Small intestine (tissue), 7 donors: Measurements from ENCODE around the gene IFIH1. TPM values are rescaled to one million over a fixed set of nuclear protein-coding genes. Genes with fewer than 3 reads are reported as not detected.

Experiments used
- DNase-seq, 2 donors: peaks; one replicate each; pipeline versions ENCODE4 v3.0.0 to v3.0.0-alpha.2; 2013
- FAIRE-seq: peaks from 2 replicates; lab custom pipeline; 2012; peaks lifted over from hg19 to GRCh38; lab: Jason Lieb, UNC
- H3K27ac ChIP-seq, 3 donors: one replicate each; pipeline ENCODE4 v1.5.1; 2013; ENCODE audit warnings: low read length in 2 of 3, mild to moderate bottlenecking in 2 of 3, control low read depth in 1 of 3, inconsistent platforms in 1 of 3, low read depth in 1 of 3, moderate library complexity in 1 of 3
- H3K27me3 ChIP-seq, 3 donors: one replicate each; pipeline ENCODE4 v1.6.1; 2013; ENCODE audit warnings: low read length in 3 of 3, inconsistent platforms in 1 of 3; ENCODE audit not compliant: control insufficient read depth in 3 of 3, insufficient read depth in 3 of 3
- H3K36me3 ChIP-seq, 3 donors: one replicate each; pipeline ENCODE4 v1.6.1; 2013; ENCODE audit warnings: low read length in 3 of 3, inconsistent platforms in 1 of 3, low read depth in 1 of 3, mild to moderate bottlenecking in 1 of 3, moderate library complexity in 1 of 3; ENCODE audit not compliant: control insufficient read depth in 3 of 3, insufficient read depth in 2 of 3
- H3K4me1 ChIP-seq, 3 donors: one replicate each; pipeline ENCODE4 v1.6.1; 2013; ENCODE audit warnings: low read length in 2 of 3, inconsistent platforms in 1 of 3, low read depth in 1 of 3, mild to moderate bottlenecking in 1 of 3, moderate library complexity in 1 of 3; ENCODE audit not compliant: control insufficient read depth in 3 of 3, insufficient read depth in 2 of 3
- H3K4me3 ChIP-seq, 3 donors: one replicate each; pipeline ENCODE4 v1.5.1; 2013; ENCODE audit warnings: low read length in 3 of 3, control low read depth in 1 of 3, inconsistent platforms in 1 of 3, low read depth in 1 of 3, mild to moderate bottlenecking in 1 of 3, moderate library complexity in 1 of 3
- H3K9me3 ChIP-seq, 2 donors: one replicate each; pipeline ENCODE4 v1.6.1; 2013; ENCODE audit warnings: low read depth in 1 of 2, low read length in 1 of 2; ENCODE audit not compliant: control insufficient read depth in 2 of 2, insufficient read depth in 1 of 2
- WGBS, 3 donors: extraction: QIAGEN DNeasy Blood & Tissue Kit; methylation state at CpG; one replicate each; pipeline ENCODE4 v1.1.7; 2013; 5-methylcytosine and 5-hydroxymethylcytosine counted together
- polyA plus RNA-seq, 4 donors: library from polyadenylated mRNA; stranded (reverse) in 3 of 4; unstranded in 1 of 4; fragments of 200-250 nt in 3 of 4; fragments of 120-200 nt in 1 of 4; gene quantifications; one replicate each; pipeline versions ENCODE4 v1.2.1 to v1.2.3, GENCODE V29; 2013
- donor health status: healthy with polysubstance abuse.
- donor health status: control.
- donor health status: control.
- donor health status: Bipolar disorder and iron deficiency.
- donor health status: healthy.

IFIH1 gene
- polyA plus RNA-seq, 4 donors, result 11.9 to 20.8 (median 18.6) TPM

DNA sequence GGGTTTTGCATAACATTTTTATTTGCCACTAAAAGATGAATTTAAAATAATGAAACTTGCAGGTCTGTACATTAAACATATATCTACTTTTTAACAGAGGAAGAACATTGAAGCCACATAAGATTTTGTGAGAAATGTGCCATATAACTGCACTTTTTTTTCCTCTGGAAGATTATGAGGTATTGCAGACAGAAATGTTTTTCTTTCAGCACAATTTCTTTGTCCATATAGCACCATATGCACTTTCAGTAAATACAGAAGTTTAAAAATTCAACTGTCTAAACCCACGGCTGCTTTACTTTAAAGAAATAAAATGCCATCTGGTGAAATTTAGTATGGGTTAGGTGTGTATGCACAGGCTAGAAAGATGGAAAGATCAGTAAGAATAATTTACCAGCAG, 74.8 kb downstream of the IFIH1 start:
- Histone ChIP-seq H3K9me3 (no peaks in the 10 kb centered on the region), H3K4me3 (no peak overlapping the region), H3K27ac (no peak overlapping the region), H3K4me1 (no peaks in the 10 kb centered on the region), H3K27me3 (peaks cover 0 to 8% (median 0%) of the 10 kb centered on the region in 3 donors), H3K36me3 (no peaks in the 10 kb centered on the region)
- 80 to 87% (median 84%) methylated on average over 1 of the region's 1 CpG for WGBS, 3 donors
- FAIRE-seq (no peak), DNase-seq (no peak)

DNA sequence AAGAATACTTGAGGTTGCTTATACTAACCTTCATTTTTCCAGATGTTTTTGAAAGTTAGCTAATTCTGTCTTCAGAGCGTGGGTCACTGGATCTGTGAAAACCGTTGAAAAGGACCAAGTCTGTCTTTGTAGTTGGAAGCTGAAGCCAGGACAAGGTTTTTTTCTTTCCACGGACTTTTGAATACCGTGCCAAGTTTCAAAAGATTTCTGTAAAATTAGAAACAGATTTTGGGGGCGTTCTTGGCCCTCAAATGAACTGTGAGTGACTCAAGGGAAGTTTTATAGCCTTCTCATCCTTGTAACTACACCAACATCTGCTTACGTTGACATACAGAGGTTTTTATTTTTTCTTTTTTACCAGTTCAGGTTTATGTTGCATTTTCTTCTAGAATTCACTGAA, 75.2 kb downstream of the IFIH1 start, which contains the start of gene FAP:
TSS of gene FAP (minus strand) at position 152 of the 400 bp plus-strand sequence. CDS start at position 34, 118 bp downstream.
- no peak for FAIRE-seq
- DNase-seq, result no peak
- Histone ChIP-seq H3K4me1 (no peaks in the 10 kb centered on the region), H3K27me3 (peaks cover 0 to 8% (median 0%) of the 10 kb centered on the region in 3 donors), H3K4me3 (no peak within 1 kb of the TSS), H3K36me3 (no peaks in the 10 kb centered on the region), H3K9me3 (no peaks in the 10 kb centered on the region), H3K27ac (peak within 1 kb of the TSS in 1 of 3 donors; percentile 2)
- WGBS, 3 donors, result 54 to 75% (median 74%) methylated on average over 6 of the region's 6 CpGs

DNA sequence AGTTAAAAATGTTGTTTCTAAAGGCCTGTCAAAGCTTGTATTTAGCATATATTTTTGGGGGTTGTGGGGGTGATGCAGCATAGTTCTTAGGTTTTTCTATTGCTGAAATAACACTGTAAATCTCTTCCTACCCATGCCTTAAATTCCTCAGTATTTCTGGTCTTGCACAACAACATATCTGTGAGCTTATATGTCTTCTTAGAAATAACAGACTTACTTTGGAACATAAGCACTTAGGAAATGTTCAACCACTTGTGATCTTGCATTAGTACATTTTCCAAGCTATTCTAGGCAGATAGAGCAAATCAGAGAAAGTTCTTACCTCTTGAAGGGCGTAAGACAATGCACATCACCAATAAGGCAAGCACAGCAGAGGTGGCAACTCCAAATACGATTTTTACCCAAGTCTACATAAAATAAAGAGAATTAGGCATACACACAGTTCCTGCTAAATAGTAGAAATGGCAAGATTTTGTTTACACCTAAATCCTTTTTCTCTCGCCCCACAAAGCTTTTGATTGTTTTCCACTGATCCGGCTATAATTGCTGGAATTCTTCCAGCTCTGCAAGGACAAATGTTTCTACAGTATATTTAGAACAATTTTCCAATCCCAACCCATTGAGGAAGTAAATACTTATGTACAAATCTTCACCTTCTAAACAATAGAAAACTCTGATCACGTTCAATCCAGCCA, 75.8 kb downstream of the IFIH1 start:
- DNase-seq, result no peak
- no peaks in the 10 kb centered on the region for H3K4me1 ChIP-seq
- no peaks in the 10 kb centered on the region for H3K36me3 ChIP-seq
- 55 to 69% (median 68%) methylated on average over 5 of the region's 5 CpGs for WGBS, 3 donors
- FAIRE-seq, result no peak
- no peaks in the 10 kb centered on the region for H3K9me3 ChIP-seq
- no peak overlapping the region for H3K27ac ChIP-seq
- H3K27me3 ChIP-seq, result peaks cover 0 to 8% (median 0%) of the 10 kb centered on the region in 3 donors
- H3K4me3 ChIP-seq, result no peak overlapping the region

DNA sequence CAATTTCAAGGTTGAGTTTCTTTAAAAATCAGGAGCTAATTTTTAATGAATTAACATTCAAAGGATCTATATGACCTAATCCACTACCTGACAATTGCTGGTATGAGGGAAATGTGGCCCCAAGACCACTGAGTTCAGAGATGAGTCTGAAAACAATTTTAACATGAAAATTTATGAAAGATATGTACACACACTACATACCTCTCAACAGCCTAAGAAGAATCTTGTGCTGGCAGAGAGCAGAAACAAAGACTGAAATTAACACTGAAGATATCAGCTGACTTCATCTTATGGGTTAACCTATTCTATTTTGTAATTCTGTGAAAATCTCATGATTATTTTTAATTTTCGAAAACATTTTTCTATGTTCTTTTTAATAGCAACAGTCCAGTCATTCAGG, 76.9 kb downstream of the IFIH1 start:
- 86 to 90% (median 89%) methylated on average over 1 of the region's 1 CpG for WGBS, 3 donors
- no peaks in the 10 kb centered on the region for H3K9me3 ChIP-seq
- DNase-seq, result no peak
- H3K36me3 ChIP-seq, result no peaks in the 10 kb centered on the region
- H3K4me3 ChIP-seq, result no peak overlapping the region
- H3K27me3 ChIP-seq, result peaks cover 0 to 8% (median 0%) of the 10 kb centered on the region in 3 donors
- H3K4me1 ChIP-seq, result no peaks in the 10 kb centered on the region
- no peak overlapping the region for H3K27ac ChIP-seq
- no peak for FAIRE-seq

DNA sequence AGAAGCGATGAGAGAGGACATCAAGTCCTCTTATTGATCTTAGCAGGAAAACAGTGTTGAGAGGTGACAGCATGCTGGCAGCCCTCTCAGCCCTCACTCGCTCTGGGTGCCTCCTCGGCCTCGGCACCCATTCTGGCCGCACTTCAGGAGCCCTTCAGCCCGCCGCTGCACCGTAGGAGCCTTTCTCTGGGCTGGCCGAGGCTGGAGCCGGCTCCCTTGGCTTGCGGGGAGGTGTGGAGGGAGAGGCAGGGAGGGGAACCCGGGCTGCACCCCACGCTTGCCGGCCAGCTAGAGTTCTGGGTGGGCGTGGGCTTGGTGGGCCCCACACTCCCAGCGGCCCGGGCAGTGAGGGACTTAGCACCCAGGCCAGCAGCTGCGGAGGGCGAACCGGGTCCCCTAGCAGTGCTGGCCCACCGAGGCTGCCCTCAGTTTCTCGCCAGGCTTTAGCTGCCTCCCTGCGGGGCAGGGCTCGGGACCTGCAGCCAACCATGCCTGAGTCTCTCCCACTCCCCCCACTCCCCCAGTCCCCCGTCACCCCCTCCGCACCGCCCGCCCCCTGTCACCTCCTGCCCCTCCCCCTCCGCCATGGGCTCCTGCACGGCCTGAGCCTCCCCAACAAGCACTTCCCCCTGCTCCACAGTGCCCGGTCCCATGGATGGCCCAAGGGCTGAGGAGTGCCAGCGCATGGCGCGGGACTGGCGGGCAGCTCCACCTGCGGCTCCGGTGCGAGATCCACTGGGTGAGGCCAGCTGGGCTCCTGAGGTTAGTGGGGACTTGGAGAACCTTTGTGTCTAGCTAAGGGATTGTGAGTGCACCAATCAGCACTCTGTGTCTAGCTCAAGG, 83.6 kb downstream of the IFIH1 start:
- no peak for FAIRE-seq
- H3K4me1 ChIP-seq, result no peaks in the 10 kb centered on the region
- H3K9me3 ChIP-seq, result peaks cover 0 to 7% of the 10 kb centered on the region in 2 donors
- peaks cover 0 to 4% (median 2%) of the 10 kb centered on the region in 3 donors for H3K27me3 ChIP-seq
- WGBS, 3 donors, result 93 to 98% (median 97%) methylated on average over 31 to 38 of the region's 38 CpGs
- no peaks in the 10 kb centered on the region for H3K36me3 ChIP-seq
- H3K4me3 ChIP-seq, result no peak overlapping the region
- no peak for DNase-seq
- H3K27ac ChIP-seq, result no peak overlapping the region

DNA sequence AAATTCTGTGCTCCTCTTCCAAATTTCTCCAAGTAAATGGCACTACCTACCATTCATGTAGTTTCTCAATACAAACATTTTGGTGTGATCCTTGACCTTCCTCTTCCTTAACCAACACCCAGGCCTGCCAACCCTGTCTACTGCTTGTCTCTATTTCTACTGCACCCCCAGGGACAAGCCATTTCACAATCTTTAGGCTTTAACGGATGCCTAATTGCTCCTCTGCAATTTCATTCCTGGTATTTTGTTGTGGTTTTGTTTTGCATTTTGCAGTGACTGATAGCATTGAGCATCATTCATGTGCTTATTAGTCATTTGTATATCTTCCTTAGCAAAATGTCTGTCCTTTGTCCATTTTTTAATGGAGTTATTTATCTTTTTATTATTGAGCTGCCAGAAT, 85.3 kb downstream of the IFIH1 start:
- FAIRE-seq (no peak), DNase-seq (no peak)
- WGBS, 3 donors, result 56 to 76% (median 70%) methylated on average over 1 of the region's 1 CpG
- Histone ChIP-seq H3K27me3 (peaks cover 0 to 4% (median 2%) of the 10 kb centered on the region in 3 donors), H3K9me3 (peaks cover 0 to 7% of the 10 kb centered on the region in 2 donors), H3K27ac (no peak overlapping the region), H3K36me3 (no peaks in the 10 kb centered on the region), H3K4me1 (no peaks in the 10 kb centered on the region), H3K4me3 (no peak overlapping the region)

DNA sequence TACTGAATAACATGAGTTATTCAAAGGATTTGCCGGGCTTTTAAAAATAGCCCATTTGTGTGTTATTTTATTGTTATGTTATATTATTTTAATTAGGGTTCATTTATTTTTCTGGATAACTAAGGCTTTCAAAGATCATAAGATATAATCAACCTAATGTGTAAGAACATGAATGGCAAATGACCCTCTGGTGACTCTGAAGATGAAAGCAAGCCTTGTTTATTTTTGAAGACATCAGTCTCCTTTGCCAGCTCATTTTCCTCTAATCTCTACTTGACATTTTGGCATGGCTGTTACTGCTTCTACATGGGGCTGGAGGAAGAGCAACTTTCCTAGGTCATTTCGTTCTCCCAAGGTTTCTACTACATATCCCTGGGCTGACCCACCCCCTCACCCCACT, 85.8 kb downstream of the IFIH1 start:
- 67 to 77% (median 76%) methylated on average over 2 of the region's 2 CpGs for WGBS, 3 donors
- no peak overlapping the region for H3K4me3 ChIP-seq
- DNase-seq, result no peak
- no peaks in the 10 kb centered on the region for H3K36me3 ChIP-seq
- H3K9me3 ChIP-seq, result peaks cover 0 to 7% of the 10 kb centered on the region in 2 donors
- H3K27ac ChIP-seq, result no peak overlapping the region
- peaks cover 0 to 4% (median 2%) of the 10 kb centered on the region in 3 donors for H3K27me3 ChIP-seq
- no peak for FAIRE-seq
- no peaks in the 10 kb centered on the region for H3K4me1 ChIP-seq

DNA sequence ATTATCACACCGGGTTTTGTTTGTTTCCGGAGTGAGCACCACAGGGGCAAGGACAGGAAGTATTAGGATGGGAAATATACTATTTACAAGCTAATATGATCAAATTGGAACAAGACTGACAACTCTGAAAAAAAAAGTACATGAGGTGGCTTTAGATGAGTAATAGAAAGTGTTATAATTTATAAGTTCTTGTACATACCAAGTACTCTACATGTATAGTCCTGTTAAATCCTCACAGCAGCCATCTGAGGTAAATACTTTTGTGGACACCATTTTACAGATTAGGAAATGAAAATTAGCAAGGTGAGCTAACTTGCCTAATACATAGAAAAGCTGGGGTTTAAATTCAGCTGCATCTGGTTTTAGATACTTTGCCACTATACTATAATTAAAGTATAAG, 86.5 kb downstream of the IFIH1 start:
- H3K4me1 ChIP-seq, result no peaks in the 10 kb centered on the region
- peaks cover 0 to 7% (median 2%) of the 10 kb centered on the region in 3 donors for H3K27me3 ChIP-seq
- peaks cover 0 to 7% of the 10 kb centered on the region in 2 donors for H3K9me3 ChIP-seq
- no peaks in the 10 kb centered on the region for H3K36me3 ChIP-seq
- no peak overlapping the region for H3K4me3 ChIP-seq
- whole genome bisulfite sequencing, 3 donors, result 54 to 76% (median 69%) methylated on average over 2 of the region's 2 CpGs
- H3K27ac ChIP-seq, result no peak overlapping the region
- no peak for FAIRE-seq
- DNase-seq, result no peak
